GM13976 (cell line): Measurements from ENCODE around the gene PPFIA2.

ENCODE experiments used
- DNase-seq: peaks from one replicate; pipeline ENCODE4 v3.0.0; 2012; ENCODE audit warnings: low spot score
- CTCF ChIP-seq: IDR thresholded peaks from 2 replicates; pipeline ENCODE4 v1.5.1; 2012; ENCODE audit warnings: borderline replicate concordance, mild to moderate bottlenecking; ENCODE audit not compliant: insufficient read depth; ENCODE audit errors: extremely low read depth, missing control alignments, control extremely low read depth
- in situ Hi-C: fragments of 300-500 bp; cut with MboI; formaldehyde crosslinking; loops from one replicate; pipeline ENCODE4 v1.12.0; 2022; ENCODE audit warnings: low sequenced_read_pairs, mixed read lengths, inconsistent platforms; ENCODE audit not compliant: unreplicated experiment

The PPFIA2 gene

GRCh38 chr12:81633127-81633526, 126.0 kb downstream of the PPFIA2 start:
- in situ Hi-C loops, result loop anchor here (25.0 kb wide), 1 partner anchor 704 kb away; no protein-coding TSS in a partner anchor
- no peak for DNase-seq
- no peak for TF ChIP-seq CTCF

GRCh38 chr12:81627336-81628189, 131.6 kb downstream of the PPFIA2 start:
- TF ChIP-seq CTCF, result no peak
- in situ Hi-C loops, result loop anchor here (25.0 kb wide), 1 partner anchor 710 kb away; no protein-coding TSS in a partner anchor
- DNase-seq, result no peak

GRCh38 chr12:81626406-81626805, 132.7 kb downstream of the PPFIA2 start:
- in situ Hi-C loops, result loop anchor here (25.0 kb wide), 1 partner anchor 711 kb away; no protein-coding TSS in a partner anchor
- no peak for TF ChIP-seq CTCF
- DNase-seq, result no peak

- in situ Hi-C loops, result no loop called here
- TF ChIP-seq CTCF, result no peak
- no peak for DNase-seq
Observed at GRCh38 chr12:81617915-81618314, 141.2 kb downstream of the PPFIA2 start.

GRCh38 chr12:81615026-81615588, 144.0 kb downstream of the PPFIA2 start:
- in situ Hi-C loops, result no loop called here
- no peak for DNase-seq
- TF ChIP-seq CTCF, result no peak

GRCh38 chr12:81610955-81611889, 147.9 kb downstream of the PPFIA2 start:
- DNase-seq, result no peak
- peak; percentile 15 for TF ChIP-seq CTCF
- in situ Hi-C loops, result no loop called here
